Osteocyte (in vitro differentiated cells): ENCODE results near the gene SLC29A1. TPM values are rescaled to one million over a fixed set of nuclear protein-coding genes. Genes with fewer than 3 reads are reported as not detected.

Experiments
- DNase-seq: peaks from one replicate; pipeline ENCODE4 v3.0.0; 2021; ENCODE audit warnings: mixed read lengths; ENCODE audit not compliant: unreplicated experiment; ENCODE audit errors: extremely low spot score
- H3K27ac Mint-ChIP-seq: one replicate; pipeline ENCODE4 v1.8.0; 2021; ENCODE audit warnings: mild to moderate bottlenecking, mixed read lengths; ENCODE audit not compliant: unreplicated experiment
- H3K27me3 Mint-ChIP-seq: one replicate; pipeline ENCODE4 v1.8.0; 2021; ENCODE audit warnings: mixed read lengths; ENCODE audit not compliant: unreplicated experiment
- H3K36me3 Mint-ChIP-seq: one replicate; pipeline ENCODE4 v1.8.0; 2021; ENCODE audit warnings: mixed read lengths; ENCODE audit not compliant: unreplicated experiment
- H3K4me1 Mint-ChIP-seq: one replicate; pipeline ENCODE4 v1.8.0; 2021; ENCODE audit warnings: mixed read lengths; ENCODE audit not compliant: unreplicated experiment
- H3K4me3 Mint-ChIP-seq: one replicate; pipeline ENCODE4 v1.8.0; 2021; ENCODE audit warnings: mild to moderate bottlenecking, moderate library complexity, mixed read lengths; ENCODE audit not compliant: unreplicated experiment
- H3K9me3 Mint-ChIP-seq: one replicate; pipeline ENCODE4 v1.8.0; 2021; ENCODE audit warnings: mixed read lengths; ENCODE audit not compliant: unreplicated experiment
- CTCF ChIP-seq: fragments of 200-600 bp; sonication (generic); IDR thresholded peaks from 2 replicates; pipeline ENCODE4 v1.5.0; 2021; ENCODE audit warnings: antibody characterized with exemption, mild to moderate bottlenecking, moderate library complexity
- total RNA-seq: library from RNA; stranded (reverse); gene quantifications from 2 replicates; pipeline ENCODE4 v1.2.1, GENCODE V29; 2021

Gene SLC29A1
- total RNA-seq, 1 donor from 2014 or later = 135 TPM

- peak; percentile 52 for TF ChIP-seq CTCF
- peaks cover 30% of the 10 kb centered on the region for H3K4me1 Mint-ChIP-seq
- H3K4me3 Mint-ChIP-seq = peak within 1 kb of the TSS; percentile 90
- DNase-seq = peak; percentile 98
- peaks cover 3% of the 10 kb centered on the region for H3K36me3 Mint-ChIP-seq
- peaks cover 18% of the 10 kb centered on the region for H3K27me3 Mint-ChIP-seq
- H3K27ac Mint-ChIP-seq = peak within 1 kb of the TSS; percentile 79
- no peaks in the 10 kb centered on the region for H3K9me3 Mint-ChIP-seq
These were observed 41.8 kb downstream of the SLC29A1 start, which contains the start of gene NFKBIE for GRCh38 chr6:44265007-44265721. Gene NFKBIE, minus strand, starts transcription at chr6:44265551. Its CDS starts 205 bp downstream, at chr6:44265346.

GRCh38 chr6:44265722-44266233 is 42.4 kb downstream of the SLC29A1 start:
- Mint-ChIP-seq H3K27ac (peak overlapping the region; percentile 51), H3K4me1 (peaks cover 30% of the 10 kb centered on the region), H3K4me3 (peak overlapping the region; percentile 90), H3K9me3 (no peaks in the 10 kb centered on the region), H3K27me3 (peaks cover 18% of the 10 kb centered on the region), H3K36me3 (peaks cover 3% of the 10 kb centered on the region)
- no peak for TF ChIP-seq CTCF
- DNase-seq = no peak

GRCh38 chr6:44266347-44266746 is 43.0 kb downstream of the SLC29A1 start:
- no peak overlapping the region for H3K4me3 Mint-ChIP-seq
- H3K9me3 Mint-ChIP-seq = no peaks in the 10 kb centered on the region
- H3K4me1 Mint-ChIP-seq = peaks cover 30% of the 10 kb centered on the region
- no peak for TF ChIP-seq CTCF
- peaks cover 22% of the 10 kb centered on the region for H3K27me3 Mint-ChIP-seq
- DNase-seq = no peak
- H3K36me3 Mint-ChIP-seq = no peaks in the 10 kb centered on the region
- H3K27ac Mint-ChIP-seq = no peak overlapping the region

GRCh38 chr6:44267252-44267651 is 43.9 kb downstream of the SLC29A1 start:
- Mint-ChIP-seq H3K4me1 (peaks cover 30% of the 10 kb centered on the region), H3K9me3 (no peaks in the 10 kb centered on the region), H3K36me3 (no peaks in the 10 kb centered on the region), H3K27ac (no peak overlapping the region), H3K27me3 (peaks cover 29% of the 10 kb centered on the region), H3K4me3 (no peak overlapping the region)
- no peak for TF ChIP-seq CTCF
- DNase-seq = no peak

GRCh38 chr6:44268095-44268628 is 44.8 kb downstream of the SLC29A1 start:
- Mint-ChIP-seq H3K36me3 (no peaks in the 10 kb centered on the region), H3K27me3 (peaks cover 37% of the 10 kb centered on the region), H3K4me1 (peaks cover 21% of the 10 kb centered on the region), H3K27ac (no peak overlapping the region), H3K9me3 (no peaks in the 10 kb centered on the region), H3K4me3 (no peak overlapping the region)
- no peak for DNase-seq
- peak; percentile 94 for TF ChIP-seq CTCF
